Adrenal gland (tissue), 12 donors: ENCODE results near the gene ITGA7. TPM values are rescaled to one million over a fixed set of nuclear protein-coding genes. Genes with fewer than 3 reads are reported as not detected.
A peak's percentile ranks its signal among the peaks of the same experiment; 100 is the strongest.

Experiments
- DNase-seq, 7 donors: peaks; one replicate each; pipeline ENCODE4 v3.0.0-alpha.2; 2019 to 2020
- H3K27ac ChIP-seq, 5 donors: fragments of 200-600 bp; sonication (generic) in 4 of 5; 1 replicate in 3 of 5; 2 replicates in 2 of 5; pipeline versions ENCODE4 v1.5.1 to v1.8.0; 2016 to 2020; ENCODE audit warnings: mild to moderate bottlenecking in 1 of 5
- H3K27me3 ChIP-seq: fragments of 200-600 bp; 2 replicates; pipeline ENCODE4 v1.8.0; 2021
- H3K36me3 ChIP-seq, 2 donors: fragments of 200-600 bp; replicated peaks in 1 of 2; 1 replicate in 1 of 2; 2 replicates in 1 of 2; pipeline versions ENCODE4 v1.5.1 to v1.8.0; 2018 to 2022
- H3K4me1 ChIP-seq, 2 donors: fragments of 200-600 bp; replicated peaks in 1 of 2; 1 replicate in 1 of 2; 2 replicates in 1 of 2; pipeline versions ENCODE4 v1.5.1 to v1.8.0; 2018 to 2021
- H3K4me3 ChIP-seq, 4 donors: fragments of 200-600 bp; sonication (generic) in 3 of 4; one replicate each; pipeline ENCODE4 v1.5.1; 2016 to 2018
- H3K9me3 ChIP-seq, 3 donors: fragments of 200-600 bp; sonication (generic) in 1 of 3; replicated peaks in 1 of 3; 1 replicate in 2 of 3; 2 replicates in 1 of 3; pipeline versions ENCODE4 v1.5.1 to v1.8.0; 2016 to 2021
- POLR2A ChIP-seq, 2 donors: fragments of 450-650 bp; IDR thresholded peaks; one replicate each; pipeline ENCODE4 v1.6.1; 2017; ENCODE audit warnings: antibody characterized with exemption in 2 of 2, mild to moderate bottlenecking in 2 of 2, moderate library complexity in 1 of 2
- WGBS, 4 donors: extraction: QIAGEN DNeasy Blood & Tissue Kit in 2 of 4; methylation state at CpG; one replicate each; pipeline versions ENCODE4 v1.1.5 to v1.1.7; 2013 to 2017; 5-methylcytosine and 5-hydroxymethylcytosine counted together
- intact Hi-C, 2 donors: fragments of 100-400 bp; cut with DNase I; formaldehyde crosslinking; loops; one replicate each; pipeline versions ENCODE4 v1.14.1 to v1.15.0; 2022 to 2023
- polyA plus RNA-seq, 3 donors: library from polyadenylated mRNA; stranded (reverse); fragments of 200-250 nt in 2 of 3; fragments of 350-450 nt in 1 of 3; fragmentation: Illumina TruSeq in 1 of 3; extraction: RNeasy Lipid Tissue Mini Kit (QIAGEN cat#74804) in 1 of 3; gene quantifications; one replicate each; pipeline ENCODE4 v1.2.3, GENCODE V29; 2013 to 2014
- total RNA-seq, 9 donors: library from RNA; depleted of rRNA in 4 of 9; stranded (reverse); fragments of >200 nt in 4 of 9; fragments of 120-200 nt in 1 of 9; fragmentation: NEBNext Ultra II Directional in 1 of 9; extraction: Animal tissue kit (Norgen Biotek cat#: 25700) in 1 of 9; gene quantifications; one replicate each; pipeline versions ENCODE4 v1.1.0 to v1.2.4, GENCODE V29; 2013 to 2023
- TF ChIP-seq, protein P1 (sequence below), 6 experiments: fragments of 450-650 bp in 4 of 6; fragments of 200-600 bp in 2 of 6; sonication (generic) in 1 of 6; IDR thresholded peaks; 1 replicate in 5 of 6; 2 replicates in 1 of 6; pipeline versions ENCODE4 v1.5.1 to v1.8.0; 2016 to 2021; ENCODE audit warnings: antibody characterized with exemption in 6 of 6, mild to moderate bottlenecking in 2 of 6, moderate library complexity in 1 of 6
- donor health status: healthy with polysubstance abuse.
- donor health status: Bipolar disorder and iron deficiency.
- donor health status: DM: yes; HTN: yes; CAD: no.
- donor health status: DM: no; HTN: no; CAD: no.
- donor health status: DM: no; HTN: no; CAD: no.
- donor health status: DM: yes; HTN: yes; CAD: no.

The ITGA7 gene
- total and polyA plus RNA-seq, 12 donors, result 5.7 to 77.1 (median 15.7) TPM

- intact Hi-C loops, result no loop called here
- 72 to 85% (median 81%) methylated on average over 5 to 6 of the region's 6 CpGs for WGBS, 4 donors
- H3K4me3 ChIP-seq, result no peak within 1 kb of the TSS
- DNase-seq, result peak in 1 of 7 donors; percentile 54
- peaks cover 0 to 29% of the 10 kb centered on the region in 2 donors for H3K36me3 ChIP-seq
- peaks cover 12 to 31% of the 10 kb centered on the region in 2 donors for H3K4me1 ChIP-seq
- peak within 1 kb of the TSS in 4 of 5 donors; percentile 20 to 77 (median 55) for H3K27ac ChIP-seq
- no peaks in the 10 kb centered on the region for H3K27me3 ChIP-seq
- H3K9me3 ChIP-seq, result no peaks in the 10 kb centered on the region
- TF ChIP-seq POLR2A (IDR thresholded peaks at IDR 0.05), result no peak
- TF ChIP-seq, protein P1, sequence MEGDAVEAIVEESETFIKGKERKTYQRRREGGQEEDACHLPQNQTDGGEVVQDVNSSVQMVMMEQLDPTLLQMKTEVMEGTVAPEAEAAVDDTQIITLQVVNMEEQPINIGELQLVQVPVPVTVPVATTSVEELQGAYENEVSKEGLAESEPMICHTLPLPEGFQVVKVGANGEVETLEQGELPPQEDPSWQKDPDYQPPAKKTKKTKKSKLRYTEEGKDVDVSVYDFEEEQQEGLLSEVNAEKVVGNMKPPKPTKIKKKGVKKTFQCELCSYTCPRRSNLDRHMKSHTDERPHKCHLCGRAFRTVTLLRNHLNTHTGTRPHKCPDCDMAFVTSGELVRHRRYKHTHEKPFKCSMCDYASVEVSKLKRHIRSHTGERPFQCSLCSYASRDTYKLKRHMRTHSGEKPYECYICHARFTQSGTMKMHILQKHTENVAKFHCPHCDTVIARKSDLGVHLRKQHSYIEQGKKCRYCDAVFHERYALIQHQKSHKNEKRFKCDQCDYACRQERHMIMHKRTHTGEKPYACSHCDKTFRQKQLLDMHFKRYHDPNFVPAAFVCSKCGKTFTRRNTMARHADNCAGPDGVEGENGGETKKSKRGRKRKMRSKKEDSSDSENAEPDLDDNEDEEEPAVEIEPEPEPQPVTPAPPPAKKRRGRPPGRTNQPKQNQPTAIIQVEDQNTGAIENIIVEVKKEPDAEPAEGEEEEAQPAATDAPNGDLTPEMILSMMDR (IDR thresholded peaks at IDR 0.05), result no peak
Measured at GRCh38 chr12:55720071-55720564, 12.4 kb upstream of the ITGA7 start, which contains the start of gene RDH5. Gene RDH5 (plus strand): TSS chr12:55720393. CDS start chr12:55721185, 792 bp downstream.

DNA sequence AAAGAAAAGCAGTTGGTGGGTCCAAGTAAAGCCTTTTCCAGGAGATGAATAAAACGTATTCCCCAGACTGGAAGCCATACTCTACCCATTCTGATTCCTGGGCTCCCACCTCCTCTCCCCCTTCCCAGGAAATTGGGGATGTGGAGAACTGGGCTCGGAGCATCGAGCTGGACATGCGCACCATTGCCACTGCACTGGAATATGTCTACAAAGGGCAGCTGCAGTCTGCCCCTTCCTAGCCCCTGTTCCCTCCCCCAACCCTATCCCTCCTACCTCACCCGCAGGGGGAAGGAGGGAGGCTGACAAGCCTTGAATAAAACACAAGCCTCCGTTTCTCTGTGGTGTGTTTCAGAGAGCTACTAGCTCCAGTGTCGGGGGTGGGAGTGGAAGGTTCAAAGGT lies 11.7 kb upstream of the ITGA7 start:
- WGBS, 4 donors, result 84 to 88% (median 86%) methylated on average over 6 to 7 of the region's 7 CpGs
- no peaks in the 10 kb centered on the region for H3K9me3 ChIP-seq
- no peak for DNase-seq
- H3K36me3 ChIP-seq, result peaks cover 0 to 21% of the 10 kb centered on the region in 2 donors
- H3K4me3 ChIP-seq, result no peak overlapping the region
- H3K27ac ChIP-seq, result peak overlapping the region in 2 of 5 donors; percentile 65 to 72
- intact Hi-C loops, result loop anchor here in 1 of 2 donors (5.0 kb wide), 1 partner anchor 62 kb away; no protein-coding TSS in a partner anchor
- no peak for TF ChIP-seq POLR2A (IDR thresholded peaks at IDR 0.05)
- TF ChIP-seq, protein P1 (IDR thresholded peaks at IDR 0.05), result no peak
- no peaks in the 10 kb centered on the region for H3K27me3 ChIP-seq
- peaks cover 13 to 31% of the 10 kb centered on the region in 2 donors for H3K4me1 ChIP-seq

- no peak overlapping the region for H3K4me3 ChIP-seq
- intact Hi-C loops, result loop anchor here in 1 of 2 donors (5.0 kb wide), 1 partner anchor 61 kb away; no protein-coding TSS in a partner anchor
- no peaks in the 10 kb centered on the region for H3K9me3 ChIP-seq
- no peaks in the 10 kb centered on the region for H3K27me3 ChIP-seq
- no peak for DNase-seq
- 59 to 82% (median 74%) methylated on average over 4 of the region's 4 CpGs for WGBS, 4 donors
- no peak for TF ChIP-seq POLR2A (IDR thresholded peaks at IDR 0.05)
- TF ChIP-seq, protein P1 (IDR thresholded peaks at IDR 0.05), result no peak
- H3K27ac ChIP-seq, result peak overlapping the region in 2 of 5 donors; percentile 94 to 96
- peaks cover 0 to 15% of the 10 kb centered on the region in 2 donors for H3K36me3 ChIP-seq
- H3K4me1 ChIP-seq, result peaks cover 13 to 31% of the 10 kb centered on the region in 2 donors
Measured at GRCh38 chr12:55718624-55719275, 11.0 kb upstream of the ITGA7 start.

DNA sequence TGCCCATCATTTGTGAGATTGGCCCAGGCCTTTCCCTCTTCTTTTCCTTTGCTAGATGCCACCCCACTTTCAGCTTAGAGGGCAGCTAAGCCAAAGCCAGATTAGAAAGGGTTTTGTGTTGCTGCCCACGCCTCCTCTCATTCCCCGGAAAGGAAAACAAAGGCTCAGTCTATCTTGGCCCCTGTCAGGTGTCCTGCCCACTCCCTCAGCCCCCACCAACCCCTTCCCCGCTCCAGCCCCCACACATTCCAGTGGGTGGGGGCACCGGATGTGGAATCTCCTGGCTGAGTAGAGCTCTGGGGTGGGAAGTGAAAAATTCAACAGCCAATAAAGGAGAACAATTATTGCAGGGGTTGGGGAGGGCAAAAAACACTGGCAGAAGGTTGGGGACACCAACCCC lies 10.3 kb upstream of the ITGA7 start:
- Histone ChIP-seq H3K36me3 (peaks cover 0 to 8% of the 10 kb centered on the region in 2 donors), H3K27me3 (no peaks in the 10 kb centered on the region), H3K4me1 (peaks cover 13 to 31% of the 10 kb centered on the region in 2 donors), H3K9me3 (no peaks in the 10 kb centered on the region), H3K27ac (peak overlapping the region in 3 of 5 donors; percentile 4 to 96 (median 94)), H3K4me3 (no peak overlapping the region)
- DNase-seq, result no peak
- WGBS, 4 donors, result 34 to 59% (median 52%) methylated on average over 4 of the region's 4 CpGs
- intact Hi-C loops, result loop anchor here in 1 of 2 donors (5.0 kb wide), 1 partner anchor 61 kb away; no protein-coding TSS in a partner anchor
- TF ChIP-seq, protein P1 (IDR thresholded peaks at IDR 0.05), result no peak
- no peak for TF ChIP-seq POLR2A (IDR thresholded peaks at IDR 0.05)
